ENCODE data around the gene PAM.

- TF ChIP-seq CTCF (optimal IDR thresholded peaks at IDR 0.05 in 1 of 3, IDR thresholded peaks at IDR 0.05 in 1 of 3, conservative IDR thresholded peaks at IDR 0.05 in 1 of 3; ENCODE audit: extremely low read depth in 1 of 3, insufficient read depth in 2 of 3, low read length in 3 of 3) (no peak), EZH2 (IDR thresholded peaks at IDR 0.05; ENCODE audit: low read length) (no peak)
Measured at GRCh38 chr5:102796498-102796897, 41.4 kb downstream of the PAM start.
